GM18867 (cell line): ENCODE measurements around the gene TMEM187.

ENCODE experiments used
- ATAC-seq: cut with Tn5 transposase; IDR thresholded peaks from one replicate; pipeline ENCODE4 v1.9.1; 2021; ENCODE audit warnings: mild to moderate bottlenecking, moderate library complexity; ENCODE audit not compliant: unreplicated experiment

TMEM187 gene

GRCh38 chrX:154018518-154019060 lies 46.0 kb downstream of the TMEM187 start:
- ATAC-seq = no peak

- no peak for ATAC-seq
These were observed 46.6 kb downstream of the TMEM187 start for GRCh38 chrX:154019061-154019621.

DNA sequence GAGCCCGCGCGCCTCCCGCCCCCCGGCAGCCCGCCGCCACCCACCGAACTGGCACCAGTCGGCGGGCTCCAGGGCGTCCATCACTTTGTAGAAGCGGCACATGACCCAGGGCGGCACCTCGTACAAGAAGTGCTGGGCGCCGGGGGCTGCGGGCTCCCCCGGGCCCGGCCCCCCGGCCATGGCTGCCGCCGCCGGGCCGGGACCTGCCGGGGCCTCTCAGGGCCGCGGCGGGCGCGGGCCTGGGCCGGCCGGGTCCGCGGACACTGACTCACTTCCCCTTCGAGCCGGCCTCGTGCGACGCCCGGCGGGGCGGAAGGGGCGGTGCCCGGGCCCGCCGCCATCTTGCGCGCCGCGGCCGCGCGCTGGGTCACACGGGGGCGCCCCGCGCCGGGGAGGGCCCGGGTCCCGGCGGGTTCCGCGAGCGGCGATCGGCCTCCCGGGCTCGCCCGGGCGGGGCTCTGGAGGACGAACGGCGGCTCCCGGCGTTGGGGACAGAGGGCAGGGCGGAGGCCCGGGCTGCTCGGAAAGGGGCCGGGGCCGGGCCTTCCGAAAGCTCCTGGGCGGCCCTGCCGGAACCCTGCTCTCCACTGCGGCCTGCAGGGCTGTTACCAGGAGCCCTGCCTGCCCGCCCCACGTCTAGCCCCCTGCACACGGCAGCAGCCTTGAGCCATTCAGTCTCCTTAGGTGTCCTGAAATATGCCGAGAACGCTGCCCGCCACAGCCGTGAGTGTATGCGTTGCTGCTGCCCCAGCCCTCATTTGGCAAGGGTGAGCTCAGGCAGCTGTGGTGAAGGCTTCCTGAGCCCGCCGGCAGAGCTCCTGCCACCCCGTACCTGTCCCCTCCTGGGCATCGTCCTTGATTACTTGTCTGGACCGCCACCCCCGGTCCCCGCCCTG lies 47.3 kb downstream of the TMEM187 start, which contains the start of gene IRAK1:
Gene IRAK1, minus strand, starts transcription at position 270 of the 896 bp plus-strand sequence. Its CDS starts 90 bp downstream, at position 180.
- ATAC-seq = peak; percentile 57

- peak; percentile 3 for ATAC-seq
These were observed 48.1 kb downstream of the TMEM187 start for GRCh38 chrX:154020536-154021115.

DNA sequence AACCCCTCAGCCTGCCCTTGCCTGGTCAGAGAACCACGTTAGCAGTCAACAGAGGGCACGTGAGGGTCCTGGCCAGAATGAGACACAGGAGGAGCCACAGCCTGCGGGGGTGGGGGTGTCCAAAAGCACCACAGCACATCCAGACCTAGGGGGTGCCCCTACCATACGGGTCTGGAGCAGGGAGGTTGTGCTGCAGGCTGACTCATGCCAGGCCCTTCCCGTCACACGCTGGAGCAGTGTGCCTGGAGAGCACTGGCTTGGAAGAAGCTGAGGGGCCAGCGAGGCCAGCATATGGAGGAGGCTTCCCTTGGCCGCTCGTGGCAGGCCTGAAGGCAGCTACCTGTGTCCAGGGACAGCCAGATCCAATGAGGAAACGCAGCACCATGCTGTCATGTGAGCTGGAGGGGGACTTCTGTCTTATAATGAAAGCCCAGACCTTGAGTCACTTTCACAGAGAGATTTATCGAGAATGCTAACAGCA lies 48.6 kb downstream of the TMEM187 start:
- ATAC-seq = no peak

- ATAC-seq = no peak
These were observed 49.6 kb downstream of the TMEM187 start for GRCh38 chrX:154022108-154022507.

DNA sequence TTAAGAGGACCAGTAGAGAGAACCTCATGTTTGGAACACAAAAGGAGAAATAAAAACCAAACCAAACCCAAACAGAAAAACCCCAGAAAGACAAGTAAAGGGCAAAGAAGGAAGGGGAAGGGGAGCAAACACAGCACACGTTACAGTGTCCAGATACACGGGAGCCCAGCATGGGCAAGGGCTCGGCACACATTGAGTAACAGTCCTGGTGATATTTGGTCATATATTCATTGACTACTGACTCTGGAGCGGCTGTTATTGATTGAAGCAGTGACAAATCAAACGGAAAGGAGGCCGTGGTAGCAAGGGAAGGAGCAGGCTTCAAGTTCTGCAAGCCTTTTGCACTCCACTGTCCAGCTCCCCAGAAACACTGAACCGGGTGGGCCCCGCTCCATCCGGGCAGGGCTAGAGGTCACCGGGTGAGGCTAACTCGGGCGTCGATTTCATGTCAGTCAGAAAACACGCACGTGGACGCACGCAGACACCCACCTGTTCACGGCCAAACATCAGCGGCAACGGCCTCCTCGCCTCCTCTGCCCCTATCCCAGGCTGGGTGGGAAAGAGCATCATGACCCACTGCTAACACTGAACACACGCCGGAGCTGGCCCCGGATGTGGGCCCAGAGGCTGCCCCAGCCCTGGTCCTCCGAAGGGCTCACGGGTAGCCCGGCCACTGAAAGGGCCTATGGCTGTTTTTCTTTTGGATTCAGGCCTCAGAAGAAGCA lies 50.9 kb downstream of the TMEM187 start:
- ATAC-seq = no peak

DNA sequence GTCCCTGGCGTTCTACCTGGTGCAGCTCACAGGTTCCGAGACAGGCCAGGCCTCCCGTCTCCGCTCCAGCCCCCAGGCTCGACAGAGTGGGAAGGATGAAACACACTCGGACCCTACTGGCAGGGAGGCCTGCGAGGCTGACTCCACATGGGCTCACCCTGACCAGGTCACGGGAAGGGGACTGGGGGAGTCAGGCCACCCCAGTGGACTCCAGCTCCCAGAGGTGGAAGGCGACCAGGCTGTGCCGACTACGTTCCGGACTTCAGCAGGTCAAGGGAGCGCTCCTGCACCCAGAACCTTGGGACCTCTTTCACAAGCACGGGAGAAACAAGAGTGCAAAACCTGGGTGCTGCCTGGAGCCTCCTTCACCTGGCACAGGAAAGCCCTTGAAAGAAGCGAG lies 51.7 kb downstream of the TMEM187 start:
- no peak for ATAC-seq

GRCh38 chrX:154025230-154025629 lies 52.7 kb downstream of the TMEM187 start:
- no peak for ATAC-seq

DNA sequence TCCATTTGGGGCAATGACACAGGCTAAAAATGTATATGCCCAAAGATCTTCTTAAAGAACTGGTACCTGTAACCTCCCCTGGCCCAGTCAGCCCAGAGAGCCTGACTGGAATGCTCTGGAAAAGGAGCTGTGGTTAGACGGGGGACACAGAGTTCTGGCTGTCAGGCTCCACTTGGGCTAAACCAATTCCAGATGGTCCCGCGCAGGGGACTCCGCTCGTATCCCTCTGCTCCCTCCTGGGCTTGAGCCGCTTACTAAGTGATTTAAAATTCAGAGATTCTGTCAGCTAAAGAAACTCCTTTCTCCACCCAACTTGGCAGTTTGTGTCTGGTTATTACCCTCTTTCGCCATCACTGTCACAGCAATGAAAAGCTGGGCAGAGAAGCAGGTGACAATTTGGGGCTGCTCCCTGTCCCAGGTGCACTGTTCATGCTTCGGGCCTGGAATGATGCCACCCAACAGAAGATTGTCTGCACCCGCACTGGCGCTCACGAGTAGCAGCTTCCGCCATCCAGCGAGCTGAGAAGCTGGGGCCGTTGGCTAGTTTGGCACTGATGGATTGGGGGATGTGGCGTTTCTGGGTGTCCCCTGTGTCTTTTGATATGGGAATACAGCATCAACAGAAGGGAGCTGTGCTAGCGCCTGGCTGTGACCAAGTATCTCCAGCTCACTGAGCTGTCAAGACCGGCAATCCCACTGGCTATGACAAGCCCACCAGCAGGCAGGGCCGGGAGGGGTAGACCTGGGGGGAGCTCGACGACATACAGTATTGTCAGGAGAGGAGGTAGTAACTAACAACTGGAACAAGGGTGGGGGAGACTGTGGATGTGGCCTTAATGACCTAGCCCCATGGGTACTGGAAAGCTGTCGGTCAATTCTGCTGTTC lies 53.8 kb downstream of the TMEM187 start:
- ATAC-seq = no peak

GRCh38 chrX:154027022-154027402 lies 54.5 kb downstream of the TMEM187 start:
- ATAC-seq = no peak

GRCh38 chrX:154027986-154028385 lies 55.4 kb downstream of the TMEM187 start:
- no peak for ATAC-seq

DNA sequence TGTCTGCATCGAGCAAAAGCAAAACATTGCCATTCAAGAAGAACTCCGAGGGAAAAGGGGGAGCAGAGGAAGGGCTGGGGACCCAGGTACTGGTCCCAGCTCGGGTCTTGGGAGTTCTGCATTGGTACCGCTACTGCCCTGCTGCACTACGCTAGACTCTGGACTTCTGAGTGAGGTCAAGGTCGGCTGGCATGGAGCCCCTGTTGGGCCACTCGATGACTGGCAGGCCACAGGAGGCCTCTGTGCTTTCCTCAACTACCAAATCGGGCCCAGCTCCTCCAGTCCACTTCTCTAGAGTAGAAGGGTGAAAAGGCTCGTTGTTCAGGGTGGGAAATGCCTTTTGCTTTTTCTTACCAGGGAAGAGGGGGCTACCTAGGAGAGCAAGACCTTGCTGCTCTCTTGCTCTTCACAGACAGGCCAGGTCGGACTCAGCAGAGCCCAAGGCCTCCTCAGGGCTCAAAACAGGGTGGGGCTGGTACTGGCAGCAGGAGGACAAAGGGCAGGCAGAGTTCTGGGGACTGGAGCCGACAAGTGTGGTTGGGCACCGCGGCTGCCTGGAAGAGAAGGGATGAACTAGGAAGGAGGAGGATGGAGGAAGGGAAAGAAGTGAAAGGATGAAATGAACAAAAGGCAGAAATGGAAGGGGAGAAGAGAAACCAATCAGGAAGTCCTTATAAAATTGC lies 56.1 kb downstream of the TMEM187 start:
- no peak for ATAC-seq

DNA sequence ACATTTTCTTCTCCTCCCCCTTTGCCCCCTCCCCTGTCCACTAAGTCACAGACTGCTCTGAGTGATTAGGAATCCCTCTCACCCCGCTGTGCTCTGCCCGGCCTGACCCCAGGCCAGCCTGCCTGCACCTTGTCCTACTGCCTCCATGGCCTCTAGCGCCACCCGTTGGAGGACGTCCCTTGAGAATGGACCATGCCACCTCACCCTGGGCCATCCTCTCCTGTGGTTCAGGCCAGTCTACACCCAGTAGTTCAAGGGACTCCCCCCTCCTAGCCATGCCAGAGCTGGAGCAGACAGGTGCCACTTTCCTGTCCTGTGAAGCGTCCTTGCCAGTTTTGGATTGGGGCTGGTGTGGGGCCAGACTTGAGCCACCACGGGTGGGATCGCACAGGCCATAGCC lies 56.9 kb downstream of the TMEM187 start:
- no peak for ATAC-seq

GRCh38 chrX:154030266-154030665 lies 57.7 kb downstream of the TMEM187 start:
- ATAC-seq = no peak

DNA sequence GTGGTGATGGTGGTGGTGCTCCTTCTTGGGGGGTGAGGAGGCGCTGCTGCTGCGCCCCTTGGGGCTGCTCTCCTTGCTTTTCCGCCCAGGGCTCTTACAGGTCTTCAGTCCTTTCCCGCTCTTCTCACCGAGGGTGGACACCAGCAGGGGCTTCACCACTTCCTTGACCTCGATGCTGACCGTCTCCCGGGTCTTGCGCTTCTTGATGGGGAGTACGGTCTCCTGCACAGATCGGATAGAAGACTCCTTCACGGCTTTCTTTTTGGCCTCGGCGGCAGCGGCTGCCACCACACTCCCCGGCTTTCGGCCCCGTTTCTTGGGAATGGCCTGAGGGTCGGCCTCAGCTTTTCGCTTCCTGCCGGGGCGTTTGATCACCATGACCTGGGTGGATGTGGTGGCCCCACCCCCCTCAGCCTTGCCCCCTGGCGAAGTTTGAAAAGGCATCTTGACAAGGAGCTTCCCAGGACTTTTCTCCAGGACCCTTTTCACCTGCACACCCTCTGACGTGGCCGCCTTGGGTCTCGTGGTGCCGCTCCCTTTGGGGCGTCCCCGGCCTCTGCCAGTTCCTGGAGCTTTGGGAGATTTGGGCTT lies 58.3 kb downstream of the TMEM187 start:
- no peak for ATAC-seq

DNA sequence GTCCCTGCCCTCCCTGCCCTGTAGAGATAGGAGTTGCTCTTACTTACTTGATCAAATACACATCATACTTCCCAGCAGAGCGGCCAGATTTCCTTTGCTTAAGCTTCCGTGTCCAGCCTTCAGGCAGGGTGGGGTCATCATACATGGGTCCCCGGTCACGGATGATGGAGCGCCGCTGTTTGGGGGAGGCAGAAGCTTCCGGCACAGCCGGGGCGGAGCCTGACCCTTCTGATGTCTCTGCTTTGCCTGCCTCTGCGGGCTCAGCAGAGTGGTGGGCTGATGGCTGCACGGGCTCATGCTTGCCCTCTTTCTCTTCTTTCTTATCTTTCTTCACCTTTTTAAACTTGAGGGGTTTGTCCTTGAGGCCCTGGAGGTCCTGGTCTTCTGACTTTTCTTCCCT lies 59.6 kb downstream of the TMEM187 start:
- no peak for ATAC-seq

DNA sequence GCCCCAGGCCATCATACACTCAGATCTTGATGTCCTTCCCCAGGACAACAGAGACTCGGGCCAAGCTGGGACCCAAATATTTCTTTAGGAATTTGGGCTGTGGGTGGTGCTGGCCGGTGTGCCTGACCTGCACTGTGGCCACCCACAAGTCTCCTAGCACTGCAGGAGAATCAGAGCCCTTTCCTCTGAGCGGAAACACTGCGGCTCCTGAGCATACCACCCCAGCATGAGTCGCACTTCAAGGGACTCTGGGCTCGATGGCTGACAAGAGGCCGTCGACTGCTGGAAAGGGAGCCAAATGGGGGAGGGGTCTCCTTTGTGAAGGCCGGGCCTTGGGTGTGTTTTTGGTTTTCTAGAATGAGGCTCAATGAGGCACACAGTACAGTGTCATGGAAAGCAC lies 60.1 kb downstream of the TMEM187 start:
- no peak for ATAC-seq
